ENCODE data around the gene RLBP1.

DNA sequence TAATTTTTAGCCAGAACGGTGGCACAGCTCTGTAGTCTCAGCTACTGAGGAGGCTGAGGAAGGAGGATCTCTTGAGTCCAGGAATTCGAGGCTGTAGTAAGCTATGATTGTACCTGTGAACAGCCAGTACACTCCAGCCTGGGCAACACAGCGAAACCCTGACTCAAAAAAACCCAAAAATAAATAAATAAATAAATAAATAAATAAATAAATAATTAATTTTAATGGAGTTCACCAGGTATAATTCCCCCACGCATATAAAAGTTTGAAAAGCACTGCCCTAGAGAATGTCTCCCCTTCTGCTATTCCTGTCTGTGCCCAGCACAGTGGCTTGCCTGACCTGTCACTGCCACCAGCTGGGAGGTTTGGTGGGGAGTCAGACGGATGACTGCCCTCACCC, 4.2 kb upstream of the RLBP1 start:
- no peak for TF ChIP-seq POLR2A (IDR thresholded peaks at IDR 0.05; ENCODE audit: low read depth, low read length)
- TF ChIP-seq SMC3 (IDR thresholded peaks at IDR 0.05; ENCODE audit: low read depth, low read length), result no peak
- TF ChIP-seq, protein P1, sequence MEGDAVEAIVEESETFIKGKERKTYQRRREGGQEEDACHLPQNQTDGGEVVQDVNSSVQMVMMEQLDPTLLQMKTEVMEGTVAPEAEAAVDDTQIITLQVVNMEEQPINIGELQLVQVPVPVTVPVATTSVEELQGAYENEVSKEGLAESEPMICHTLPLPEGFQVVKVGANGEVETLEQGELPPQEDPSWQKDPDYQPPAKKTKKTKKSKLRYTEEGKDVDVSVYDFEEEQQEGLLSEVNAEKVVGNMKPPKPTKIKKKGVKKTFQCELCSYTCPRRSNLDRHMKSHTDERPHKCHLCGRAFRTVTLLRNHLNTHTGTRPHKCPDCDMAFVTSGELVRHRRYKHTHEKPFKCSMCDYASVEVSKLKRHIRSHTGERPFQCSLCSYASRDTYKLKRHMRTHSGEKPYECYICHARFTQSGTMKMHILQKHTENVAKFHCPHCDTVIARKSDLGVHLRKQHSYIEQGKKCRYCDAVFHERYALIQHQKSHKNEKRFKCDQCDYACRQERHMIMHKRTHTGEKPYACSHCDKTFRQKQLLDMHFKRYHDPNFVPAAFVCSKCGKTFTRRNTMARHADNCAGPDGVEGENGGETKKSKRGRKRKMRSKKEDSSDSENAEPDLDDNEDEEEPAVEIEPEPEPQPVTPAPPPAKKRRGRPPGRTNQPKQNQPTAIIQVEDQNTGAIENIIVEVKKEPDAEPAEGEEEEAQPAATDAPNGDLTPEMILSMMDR (conservative IDR thresholded peaks at IDR 0.05; ENCODE audit: low read depth, low read length), result no peak
